Muscle of leg (tissue), 11 donors: ENCODE measurements around the gene SUPT3H. TPM values are rescaled to one million over a fixed set of nuclear protein-coding genes. Genes with fewer than 3 reads are reported as not detected.

Experiments
- DNase-seq: peaks from one replicate; pipeline ENCODE4 v3.0.0; 2013
- H3K27ac ChIP-seq: one replicate; pipeline ENCODE4 v1.5.1; 2013; ENCODE audit warnings: mild to moderate bottlenecking, low read length, control low read depth
- H3K27me3 ChIP-seq: one replicate; pipeline ENCODE4 v1.6.1; 2013; ENCODE audit warnings: low read length; ENCODE audit not compliant: control insufficient read depth, insufficient read depth
- H3K36me3 ChIP-seq: one replicate; pipeline ENCODE4 v1.6.1; 2013; ENCODE audit warnings: low read length; ENCODE audit not compliant: control insufficient read depth, insufficient read depth
- H3K4me1 ChIP-seq: one replicate; pipeline ENCODE4 v1.6.1; 2013; ENCODE audit warnings: low read length; ENCODE audit not compliant: control insufficient read depth, insufficient read depth
- H3K4me3 ChIP-seq: one replicate; pipeline ENCODE4 v1.5.1; 2013; ENCODE audit warnings: low read length, control low read depth
- H3K9me3 ChIP-seq: replicated peaks from 2 replicates; pipeline ENCODE4 v1.6.1; 2013; ENCODE audit warnings: low read depth, low read length; ENCODE audit not compliant: control insufficient read depth
- WGBS: methylation state at CpG from one replicate; pipeline ENCODE4 v1.1.5; 2013; ENCODE audit warnings: missing lambda C conversion rate; ENCODE audit not compliant: insufficient coverage; 5-methylcytosine and 5-hydroxymethylcytosine counted together
- polyA plus RNA-seq, 8 donors: library from polyadenylated mRNA; unstranded; fragments of 120-200 nt; gene quantifications; one replicate each; pipeline versions ENCODE4 v1.2.1 to v1.2.3, GENCODE V29; 2013; ENCODE audit warnings: inconsistent platforms in 1 of 8, low replicate concordance in 1 of 8; ENCODE audit not compliant: insufficient read length in 8 of 8, insufficient read depth in 1 of 8
- total RNA-seq: library from RNA; stranded (reverse); fragments of 120-200 nt; gene quantifications from one replicate; pipeline ENCODE4 v1.2.4, GENCODE V29; 2013

Gene SUPT3H
- total and polyA plus RNA-seq, 9 donors: 8.3 to 13.7 (median 10.7) TPM

GRCh38 chr6:45212976-45213375, 164.8 kb downstream of the SUPT3H start:
- Histone ChIP-seq H3K27me3 (no peaks in the 10 kb centered on the region), H3K4me3 (no peak overlapping the region), H3K27ac (no peak overlapping the region), H3K9me3 (peaks cover 18% of the 10 kb centered on the region), H3K4me1 (no peaks in the 10 kb centered on the region), H3K36me3 (no peaks in the 10 kb centered on the region)
- no CpG with 5 or more reads among the region's 3 CpGs for WGBS
- no peak for DNase-seq

- WGBS: no CpG with 5 or more reads among the region's 2 CpGs
These were observed 168.0 kb downstream of the SUPT3H start for GRCh38 chr6:45209762-45210161.

GRCh38 chr6:45206793-45207492, 170.8 kb downstream of the SUPT3H start:
- WGBS: no CpG with 5 or more reads among the region's 1 CpG
- no peak overlapping the region for H3K27ac ChIP-seq
- no peaks in the 10 kb centered on the region for H3K4me1 ChIP-seq
- H3K4me3 ChIP-seq: no peak overlapping the region
- H3K27me3 ChIP-seq: no peaks in the 10 kb centered on the region
- DNase-seq: no peak
- H3K9me3 ChIP-seq: peaks cover 10% of the 10 kb centered on the region
- no peaks in the 10 kb centered on the region for H3K36me3 ChIP-seq

More at GRCh38 chr6:45209762-45210161, 168.0 kb downstream of the SUPT3H start:
- Histone ChIP-seq H3K27me3 (no peaks in the 10 kb centered on the region), H3K36me3 (no peaks in the 10 kb centered on the region), H3K4me1 (no peaks in the 10 kb centered on the region), H3K9me3 (peaks cover 12% of the 10 kb centered on the region), H3K27ac (no peak overlapping the region), H3K4me3 (no peak overlapping the region)
- no peak for DNase-seq

- H3K4me3 ChIP-seq: no peak overlapping the region
- H3K27ac ChIP-seq: no peak overlapping the region
- H3K9me3 ChIP-seq: no peaks in the 10 kb centered on the region
- H3K4me1 ChIP-seq: no peaks in the 10 kb centered on the region
- WGBS: 40% methylated on average over 1 of the region's 2 CpGs
- no peaks in the 10 kb centered on the region for H3K36me3 ChIP-seq
- peak; percentile 15 for DNase-seq
- H3K27me3 ChIP-seq: no peaks in the 10 kb centered on the region
These were observed 176.2 kb downstream of the SUPT3H start for GRCh38 chr6:45201484-45201883.

GRCh38 chr6:45200510-45200909, 177.2 kb downstream of the SUPT3H start:
- no peaks in the 10 kb centered on the region for H3K4me1 ChIP-seq
- no peak overlapping the region for H3K4me3 ChIP-seq
- no peaks in the 10 kb centered on the region for H3K36me3 ChIP-seq
- no peak for DNase-seq
- no peak overlapping the region for H3K27ac ChIP-seq
- no peaks in the 10 kb centered on the region for H3K9me3 ChIP-seq
- H3K27me3 ChIP-seq: no peaks in the 10 kb centered on the region

GRCh38 chr6:45199554-45199953, 178.2 kb downstream of the SUPT3H start:
- DNase-seq: no peak
- no peaks in the 10 kb centered on the region for H3K36me3 ChIP-seq
- H3K27me3 ChIP-seq: no peaks in the 10 kb centered on the region
- no peaks in the 10 kb centered on the region for H3K9me3 ChIP-seq
- H3K4me1 ChIP-seq: no peaks in the 10 kb centered on the region
- no peak overlapping the region for H3K27ac ChIP-seq
- no peak overlapping the region for H3K4me3 ChIP-seq

GRCh38 chr6:45196121-45196520, 181.6 kb downstream of the SUPT3H start:
- DNase-seq: peak; percentile 40
- H3K27me3 ChIP-seq: no peaks in the 10 kb centered on the region
- H3K4me3 ChIP-seq: no peak overlapping the region
- H3K9me3 ChIP-seq: no peaks in the 10 kb centered on the region
- H3K4me1 ChIP-seq: no peaks in the 10 kb centered on the region
- no peak overlapping the region for H3K27ac ChIP-seq
- H3K36me3 ChIP-seq: no peaks in the 10 kb centered on the region
- WGBS: no CpG with 5 or more reads among the region's 3 CpGs

- DNase-seq: no peak
- H3K27ac ChIP-seq: no peak overlapping the region
- H3K27me3 ChIP-seq: no peaks in the 10 kb centered on the region
- no peaks in the 10 kb centered on the region for H3K9me3 ChIP-seq
- no CpG with 5 or more reads among the region's 1 CpG for WGBS
- H3K4me3 ChIP-seq: no peak overlapping the region
- no peaks in the 10 kb centered on the region for H3K36me3 ChIP-seq
- no peaks in the 10 kb centered on the region for H3K4me1 ChIP-seq
These were observed 182.6 kb downstream of the SUPT3H start for GRCh38 chr6:45195137-45195536.

- DNase-seq: no peak
- Histone ChIP-seq H3K4me3 (no peak overlapping the region), H3K36me3 (no peaks in the 10 kb centered on the region), H3K4me1 (no peaks in the 10 kb centered on the region), H3K27ac (no peak overlapping the region), H3K27me3 (no peaks in the 10 kb centered on the region), H3K9me3 (no peaks in the 10 kb centered on the region)
- WGBS: no CpG with 5 or more reads among the region's 2 CpGs
These were observed 185.2 kb downstream of the SUPT3H start for GRCh38 chr6:45192556-45192955.

- H3K27ac ChIP-seq: no peak overlapping the region
- no CpG with 5 or more reads among the region's 4 CpGs for WGBS
- no peak for DNase-seq
- no peaks in the 10 kb centered on the region for H3K9me3 ChIP-seq
- H3K27me3 ChIP-seq: no peaks in the 10 kb centered on the region
- no peak overlapping the region for H3K4me3 ChIP-seq
- no peaks in the 10 kb centered on the region for H3K36me3 ChIP-seq
- H3K4me1 ChIP-seq: no peaks in the 10 kb centered on the region
These were observed 186.3 kb downstream of the SUPT3H start for GRCh38 chr6:45191414-45191813.

- H3K27me3 ChIP-seq: no peaks in the 10 kb centered on the region
- 100% methylated on average over 1 of the region's 2 CpGs for WGBS
- DNase-seq: no peak
These were observed 189.9 kb downstream of the SUPT3H start for GRCh38 chr6:45187836-45188235.

More at GRCh38 chr6:45187836-45188235, 189.9 kb downstream of the SUPT3H start:
- Histone ChIP-seq H3K4me3 (no peak overlapping the region), H3K9me3 (no peaks in the 10 kb centered on the region), H3K36me3 (no peaks in the 10 kb centered on the region), H3K4me1 (no peaks in the 10 kb centered on the region), H3K27ac (no peak overlapping the region)
